ENCODE measurements around the gene ACE2.

Gene ACE2

DNA sequence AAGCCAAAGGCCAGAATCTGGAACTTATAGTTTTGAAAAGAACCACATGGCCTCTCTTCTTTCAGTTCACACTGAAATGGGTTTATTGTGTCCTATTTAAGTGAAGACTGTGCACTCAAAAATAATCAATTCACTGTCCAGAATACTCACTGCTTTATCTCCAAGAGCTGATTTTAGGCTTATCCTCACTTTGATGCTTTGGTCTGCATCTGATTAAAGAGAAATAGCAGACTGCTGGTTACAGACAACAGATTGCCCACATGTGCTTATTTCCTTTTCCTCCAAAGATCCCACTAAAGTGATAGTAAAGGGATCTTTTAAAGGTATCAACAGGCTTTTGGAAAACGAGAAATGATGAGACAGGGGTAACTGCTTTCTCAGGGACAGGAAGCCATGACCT is 30.6 kb downstream of the ACE2 start:
- Histone ChIP-seq H3K79me2 (ENCODE audit: control insufficient read depth, insufficient read depth, low read length, poor library complexity) (no peaks in the 10 kb centered on the region), H3K9me3 (ENCODE audit: insufficient read depth, low read depth, low read length) (no peaks in the 10 kb centered on the region), H4K8ac (ENCODE audit: low read depth, low read length) (no peak overlapping the region), H4K12ac (ENCODE audit: low read depth, low read length) (no peak overlapping the region), H3K27ac (ENCODE audit: low read depth, low read length) (no peak overlapping the region), H3K4ac (ENCODE audit: low read depth, low read length) (no peak overlapping the region), H3K79me1 (ENCODE audit: low read length) (no peaks in the 10 kb centered on the region), H2BK12ac (ENCODE audit: low read length) (no peak overlapping the region), H3K18ac (ENCODE audit: low read length) (no peak overlapping the region), H3K4me1 (ENCODE audit: control insufficient read depth in 1 of 2, insufficient read depth in 2 of 2, low read length in 2 of 2) (no peaks in the 10 kb centered on the region), H2AFZ (ENCODE audit: insufficient read depth, low read length, poor library complexity) (no peak overlapping the region), H3K27me3 (ENCODE audit: insufficient read depth, low read length) (no peaks in the 10 kb centered on the region), H2AK5ac (ENCODE audit: low read length) (no peak overlapping the region), H3K4me3 (ENCODE audit: low read depth, low read length) (no peak overlapping the region), H3K9ac (ENCODE audit: low read length) (no peak overlapping the region), H3K23ac (ENCODE audit: low read length) (no peak overlapping the region), H3K4me2 (ENCODE audit: low read length) (no peak overlapping the region), H2BK120ac (ENCODE audit: insufficient read depth, low read length, poor library complexity) (no peak overlapping the region), H3K14ac (ENCODE audit: low read length) (no peak overlapping the region), H3K36me3 (ENCODE audit: control insufficient read depth in 1 of 2, insufficient read depth in 2 of 2, low read length in 2 of 2) (no peaks in the 10 kb centered on the region), H4K91ac (ENCODE audit: low read depth, low read length) (no peak overlapping the region), H2BK5ac (ENCODE audit: low read depth, low read length, poor library complexity) (no peak overlapping the region)
- DNase-seq: no peak
- WGBS (ENCODE audit: extremely low coverage, insufficient coverage, insufficient read length): no CpG with 5 or more reads among the region's 1 CpG

DNA sequence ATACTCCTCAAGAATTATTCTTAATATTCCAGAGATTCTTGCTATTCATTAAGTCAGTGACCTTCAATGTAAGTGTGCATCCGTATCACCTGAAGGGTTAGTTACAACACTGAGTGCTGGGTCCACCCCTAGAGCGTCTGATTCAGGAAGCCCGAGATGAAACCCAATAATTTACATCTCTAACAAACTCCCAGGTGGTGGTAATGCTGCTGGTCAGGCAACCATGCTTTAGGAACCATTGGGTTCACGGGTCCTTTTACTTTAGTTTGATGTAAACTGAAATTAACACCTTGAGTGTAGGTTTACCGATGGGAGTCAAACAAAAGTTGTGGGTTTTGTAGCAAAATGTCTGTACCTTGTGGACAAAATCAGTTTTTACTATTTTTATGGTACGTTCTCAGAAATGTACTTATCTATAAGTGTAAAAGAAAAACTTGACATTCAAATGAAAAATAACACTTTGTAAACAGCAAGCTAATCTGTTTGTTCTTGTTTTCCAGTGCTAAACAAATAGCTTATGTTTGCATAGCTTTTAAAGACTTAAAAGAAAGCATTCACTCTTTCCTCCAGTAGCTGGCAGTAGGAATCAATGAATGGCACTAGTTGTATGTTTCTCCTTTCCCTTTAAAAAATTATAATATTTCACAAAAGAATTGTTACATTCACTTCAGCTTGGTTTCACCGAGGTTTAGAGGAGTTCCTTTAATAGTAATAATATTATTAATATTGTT is 32.7 kb downstream of the ACE2 start:
- Histone ChIP-seq H2BK5ac (ENCODE audit: low read depth, low read length, poor library complexity) (no peak overlapping the region), H3K4me3 (ENCODE audit: low read depth, low read length) (no peak overlapping the region), H3K36me3 (ENCODE audit: control insufficient read depth in 1 of 2, insufficient read depth in 2 of 2, low read length in 2 of 2) (no peaks in the 10 kb centered on the region), H3K4me1 (ENCODE audit: control insufficient read depth in 1 of 2, insufficient read depth in 2 of 2, low read length in 2 of 2) (peaks cover 0 to 2% of the 10 kb centered on the region in 2 experiments), H2AFZ (ENCODE audit: insufficient read depth, low read length, poor library complexity) (no peak overlapping the region), H3K79me2 (ENCODE audit: control insufficient read depth, insufficient read depth, low read length, poor library complexity) (no peaks in the 10 kb centered on the region), H3K4ac (ENCODE audit: low read depth, low read length) (no peak overlapping the region), H3K9ac (ENCODE audit: low read length) (no peak overlapping the region), H3K23ac (ENCODE audit: low read length) (no peak overlapping the region), H2AK5ac (ENCODE audit: low read length) (no peak overlapping the region), H3K9me3 (ENCODE audit: insufficient read depth, low read depth, low read length) (no peaks in the 10 kb centered on the region), H3K4me2 (ENCODE audit: low read length) (no peak overlapping the region), H3K79me1 (ENCODE audit: low read length) (no peaks in the 10 kb centered on the region), H4K12ac (ENCODE audit: low read depth, low read length) (no peak overlapping the region), H3K18ac (ENCODE audit: low read length) (no peak overlapping the region), H3K27ac (ENCODE audit: low read depth, low read length) (no peak overlapping the region), H4K8ac (ENCODE audit: low read depth, low read length) (no peak overlapping the region), H2BK120ac (ENCODE audit: insufficient read depth, low read length, poor library complexity) (no peak overlapping the region), H3K14ac (ENCODE audit: low read length) (no peak overlapping the region), H2BK12ac (ENCODE audit: low read length) (no peak overlapping the region), H4K91ac (ENCODE audit: low read depth, low read length) (no peak overlapping the region), H3K27me3 (ENCODE audit: insufficient read depth, low read length) (no peaks in the 10 kb centered on the region)
- WGBS (ENCODE audit: extremely low coverage, insufficient coverage, insufficient read length): no CpG with 5 or more reads among the region's 7 CpGs
- peak in 1 of 2 donors; percentile 5 for DNase-seq

DNA sequence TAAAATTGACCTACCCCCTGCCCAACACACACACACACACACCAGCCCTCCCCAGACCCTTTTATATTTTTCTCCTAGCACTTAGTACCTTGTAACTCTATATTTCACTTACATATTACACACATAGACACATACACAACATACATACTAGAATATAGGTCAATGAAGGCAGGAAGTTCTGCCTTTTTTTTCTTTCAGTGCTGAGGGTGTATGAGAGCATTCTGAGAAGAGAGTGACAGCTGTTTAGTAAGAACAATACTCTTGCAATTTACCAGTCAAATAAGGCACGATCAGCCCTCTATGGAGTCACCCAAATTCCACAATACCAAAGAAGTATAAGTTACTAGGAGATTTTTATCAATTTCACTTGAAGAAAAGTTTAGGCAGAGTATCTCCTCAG is 33.5 kb downstream of the ACE2 start:
- no peaks in the 10 kb centered on the region for H3K27me3 ChIP-seq (ENCODE audit: insufficient read depth, low read length)
- H3K79me1 ChIP-seq (ENCODE audit: low read length): no peaks in the 10 kb centered on the region
- WGBS (ENCODE audit: extremely low coverage, insufficient coverage, insufficient read length): no CpG with 5 or more reads among the region's 1 CpG
- H2BK5ac ChIP-seq (ENCODE audit: low read depth, low read length, poor library complexity): no peak overlapping the region
- no peak overlapping the region for H3K9ac ChIP-seq (ENCODE audit: low read length)
- H3K9me3 ChIP-seq (ENCODE audit: insufficient read depth, low read depth, low read length): no peaks in the 10 kb centered on the region
- H3K4me3 ChIP-seq (ENCODE audit: low read depth, low read length): no peak overlapping the region
- no peak overlapping the region for H2BK12ac ChIP-seq (ENCODE audit: low read length)
- no peak overlapping the region for H3K23ac ChIP-seq (ENCODE audit: low read length)
- H3K79me2 ChIP-seq (ENCODE audit: control insufficient read depth, insufficient read depth, low read length, poor library complexity): no peaks in the 10 kb centered on the region
- no peak overlapping the region for H2BK120ac ChIP-seq (ENCODE audit: insufficient read depth, low read length, poor library complexity)
- H4K91ac ChIP-seq (ENCODE audit: low read depth, low read length): no peak overlapping the region
- H2AFZ ChIP-seq (ENCODE audit: insufficient read depth, low read length, poor library complexity): no peak overlapping the region
- no peak overlapping the region for H3K4me2 ChIP-seq (ENCODE audit: low read length)
- H3K27ac ChIP-seq (ENCODE audit: low read depth, low read length): no peak overlapping the region
- H4K12ac ChIP-seq (ENCODE audit: low read depth, low read length): no peak overlapping the region
- no peak overlapping the region for H3K4ac ChIP-seq (ENCODE audit: low read depth, low read length)
- no peak for DNase-seq
- H3K4me1 ChIP-seq (ENCODE audit: control insufficient read depth in 1 of 2, insufficient read depth in 2 of 2, low read length in 2 of 2): peaks cover 0 to 2% of the 10 kb centered on the region in 2 experiments
- no peak overlapping the region for H4K8ac ChIP-seq (ENCODE audit: low read depth, low read length)
- no peak overlapping the region for H3K18ac ChIP-seq (ENCODE audit: low read length)
- H2AK5ac ChIP-seq (ENCODE audit: low read length): no peak overlapping the region
- no peaks in the 10 kb centered on the region for H3K36me3 ChIP-seq (ENCODE audit: control insufficient read depth in 1 of 2, insufficient read depth in 2 of 2, low read length in 2 of 2)
- no peak overlapping the region for H3K14ac ChIP-seq (ENCODE audit: low read length)

DNA sequence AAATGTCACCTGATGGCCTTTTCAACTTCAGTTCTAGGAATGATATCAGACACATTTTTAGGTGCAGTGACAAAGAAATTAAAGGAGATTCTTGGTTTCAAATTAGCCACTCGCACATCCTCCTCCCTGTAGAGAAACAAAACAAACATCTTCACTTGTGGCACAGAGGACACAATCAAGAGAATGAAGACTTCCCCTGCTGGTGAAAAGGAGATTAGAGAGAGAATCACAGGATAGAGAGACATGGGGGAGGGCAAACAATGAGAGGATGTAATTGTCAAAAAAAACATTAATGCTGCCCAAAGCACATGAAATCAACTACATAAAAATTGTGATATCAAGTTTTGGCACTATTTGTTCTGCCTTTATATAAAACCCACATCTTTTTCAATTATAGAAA is 34.5 kb downstream of the ACE2 start:
- Histone ChIP-seq H3K23ac (ENCODE audit: low read length) (no peak overlapping the region), H3K14ac (ENCODE audit: low read length) (no peak overlapping the region), H3K27me3 (ENCODE audit: insufficient read depth, low read length) (no peaks in the 10 kb centered on the region), H2BK5ac (ENCODE audit: low read depth, low read length, poor library complexity) (no peak overlapping the region), H3K79me2 (ENCODE audit: control insufficient read depth, insufficient read depth, low read length, poor library complexity) (no peaks in the 10 kb centered on the region), H3K4ac (ENCODE audit: low read depth, low read length) (no peak overlapping the region), H2BK120ac (ENCODE audit: insufficient read depth, low read length, poor library complexity) (no peak overlapping the region), H3K9ac (ENCODE audit: low read length) (no peak overlapping the region), H4K91ac (ENCODE audit: low read depth, low read length) (no peak overlapping the region), H4K8ac (ENCODE audit: low read depth, low read length) (no peak overlapping the region), H2BK12ac (ENCODE audit: low read length) (no peak overlapping the region), H3K18ac (ENCODE audit: low read length) (no peak overlapping the region), H3K4me1 (ENCODE audit: control insufficient read depth in 1 of 2, insufficient read depth in 2 of 2, low read length in 2 of 2) (peaks cover 0 to 2% of the 10 kb centered on the region in 2 experiments), H4K12ac (ENCODE audit: low read depth, low read length) (no peak overlapping the region), H3K4me2 (ENCODE audit: low read length) (no peak overlapping the region), H2AFZ (ENCODE audit: insufficient read depth, low read length, poor library complexity) (no peak overlapping the region), H3K27ac (ENCODE audit: low read depth, low read length) (no peak overlapping the region), H3K36me3 (ENCODE audit: control insufficient read depth in 1 of 2, insufficient read depth in 2 of 2, low read length in 2 of 2) (no peaks in the 10 kb centered on the region), H3K4me3 (ENCODE audit: low read depth, low read length) (no peak overlapping the region), H3K9me3 (ENCODE audit: insufficient read depth, low read depth, low read length) (no peaks in the 10 kb centered on the region), H2AK5ac (ENCODE audit: low read length) (no peak overlapping the region), H3K79me1 (ENCODE audit: low read length) (no peaks in the 10 kb centered on the region)
- no peak for DNase-seq
- WGBS (ENCODE audit: extremely low coverage, insufficient coverage, insufficient read length): no CpG with 5 or more reads among the region's 1 CpG
